ENCODE measurements around the gene DYNC1H1. TPM values are rescaled to one million over a fixed set of nuclear protein-coding genes. Genes with fewer than 3 reads are reported as not detected.
A peak's percentile ranks its signal among the peaks of the same experiment; 100 is the strongest.

The DYNC1H1 gene
- total RNA-seq, 1 experiment from 2014 or later = 361 TPM

DNA sequence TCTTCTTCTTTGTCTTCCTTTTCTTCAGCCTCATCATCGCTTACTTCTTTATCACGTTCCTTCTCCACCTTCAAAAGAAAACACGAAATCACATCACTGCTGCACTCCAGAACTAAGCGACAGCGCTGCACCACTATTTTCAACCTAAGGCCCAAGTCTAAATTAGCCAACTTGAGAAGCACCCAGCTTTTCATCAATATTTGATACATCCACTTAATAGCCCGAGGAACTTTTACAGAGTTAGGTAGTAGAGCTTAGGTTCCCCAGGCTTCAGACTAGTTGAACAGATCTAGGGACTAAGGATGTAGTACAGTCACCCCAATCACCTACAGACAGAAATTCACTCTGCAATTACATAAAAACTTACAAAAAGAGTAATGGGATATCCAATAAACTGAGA lies 120.6 kb downstream of the DYNC1H1 start:
- DNase-seq (ENCODE audit: low read depth, low spot score) (no peak), ATAC-seq (no peak)
- intact Hi-C loops (cut with micrococcal nuclease) = no loop called here
- H3K4me3 ChIP-seq (replicated peaks in 1 of 2; ENCODE audit: low read depth in 1 of 2, low read length in 2 of 2) = peak overlapping the region in 1 of 2 experiments; percentile 85; a peak in 3 of 4 replicates
- CTCF ChIA-PET = no interaction called here
- H3K9me3 ChIP-seq (ENCODE audit: control insufficient read depth in 1 of 2, insufficient read depth in 1 of 2, low read depth in 1 of 2, low read length in 2 of 2) = no peaks in the 10 kb centered on the region
- H3K9me2 ChIP-seq (ENCODE audit: insufficient read depth) = no peaks in the 10 kb centered on the region
- no peaks in the 10 kb centered on the region for H3K27me3 ChIP-seq (ENCODE audit: insufficient read depth, low read length)
- H3K4me1 ChIP-seq (ENCODE audit: control insufficient read depth in 1 of 2, insufficient read depth in 2 of 2, low read length in 2 of 2) = peaks cover 16 to 46% of the 10 kb centered on the region in 2 experiments
- 0 out of 2 replicates have a peak overlapping the region, but pooled peaks have one; percentile 5 for H3K27ac ChIP-seq (ENCODE audit: low read depth, low read length)
- RAD21 ChIA-PET (ENCODE audit: low non-redundant PET in 1 of 2, low total read pairs in 2 of 2, uncharacterized antibody in 2 of 2, unreplicated experiment in 2 of 2) = no interaction called here
- BruUV-seq (replicated peaks) = no TSS peak
- TF ChIP-seq ZNF274 (IDR thresholded peaks at IDR 0.05; ENCODE audit: low read depth, low read length) = no peak
- TF ChIP-seq, protein P1, sequence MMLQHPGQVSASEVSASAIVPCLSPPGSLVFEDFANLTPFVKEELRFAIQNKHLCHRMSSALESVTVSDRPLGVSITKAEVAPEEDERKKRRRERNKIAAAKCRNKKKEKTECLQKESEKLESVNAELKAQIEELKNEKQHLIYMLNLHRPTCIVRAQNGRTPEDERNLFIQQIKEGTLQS (IDR thresholded peaks at IDR 0.05) = no peak
- TF ChIP-seq JUND (IDR thresholded peaks at IDR 0.05) = no peak
- no peak for TF ChIP-seq EGR1 (IDR thresholded peaks at IDR 0.05; ENCODE audit: low read depth)
- TF ChIP-seq EZH2 (IDR thresholded peaks at IDR 0.05) = no peak
- no peak for TF ChIP-seq CEBPB (IDR thresholded peaks at IDR 0.05; ENCODE audit: low read depth)
- TF ChIP-seq SP1 (IDR thresholded peaks at IDR 0.05; ENCODE audit: low read depth) = no peak
- peaks cover 53 to 64% of the 10 kb centered on the region in 2 experiments for H3K36me3 ChIP-seq (ENCODE audit: control insufficient read depth in 1 of 2, insufficient read depth in 2 of 2, low read length in 2 of 2)
- H4K20me1 ChIP-seq (ENCODE audit: insufficient read depth) = peaks cover 49% of the 10 kb centered on the region
- H3K4me2 ChIP-seq (ENCODE audit: low read length) = peak overlapping the region; percentile 86
- POLR2A ChIA-PET = interaction anchor here (1.5 to 3.6 kb wide), 2 partner anchors 10 to 13 kb away, joined by 4 to 13 read pairs; no protein-coding TSS in a partner anchor
- H2AFZ ChIP-seq (ENCODE audit: low read depth, low read length, poor library complexity, severe bottlenecking) = no peak overlapping the region
- H3K9ac ChIP-seq (ENCODE audit: low read length) = peak overlapping the region; percentile 89; the same call in 1 of the 2 replicates
- peaks cover 66% of the 10 kb centered on the region for H3K79me2 ChIP-seq (ENCODE audit: insufficient read depth, low read length)

DNA sequence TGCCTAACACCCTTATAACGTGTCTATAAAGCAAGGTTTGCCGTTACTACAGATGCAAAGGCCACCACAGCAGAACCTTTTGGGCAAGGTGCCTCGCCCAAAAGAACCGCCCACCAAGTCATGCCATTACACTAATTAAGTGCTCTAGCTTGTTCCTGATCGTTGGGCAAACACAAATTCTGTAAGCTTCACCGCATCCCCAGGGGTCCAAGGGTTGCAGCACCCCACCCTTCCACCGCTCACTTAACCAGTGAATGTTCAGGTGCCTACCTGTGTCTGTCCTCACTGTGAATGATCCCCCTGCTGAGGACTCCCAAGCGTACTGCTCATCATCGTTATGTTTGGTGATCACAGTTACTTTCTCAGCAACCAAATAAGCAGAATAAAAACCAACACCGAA lies 121.1 kb downstream of the DYNC1H1 start:
- no peak overlapping the region for H2AFZ ChIP-seq (ENCODE audit: low read depth, low read length, poor library complexity, severe bottlenecking)
- H3K9me2 ChIP-seq (ENCODE audit: insufficient read depth) = no peaks in the 10 kb centered on the region
- H3K36me3 ChIP-seq (ENCODE audit: control insufficient read depth in 1 of 2, insufficient read depth in 2 of 2, low read length in 2 of 2) = peaks cover 48 to 58% of the 10 kb centered on the region in 2 experiments
- H4K20me1 ChIP-seq (ENCODE audit: insufficient read depth) = peaks cover 43% of the 10 kb centered on the region
- H3K79me2 ChIP-seq (ENCODE audit: insufficient read depth, low read length) = peaks cover 64% of the 10 kb centered on the region
- peak overlapping the region; percentile 70 to 85 for H3K4me3 ChIP-seq (replicated peaks in 1 of 2; ENCODE audit: low read depth in 1 of 2, low read length in 2 of 2)
- RAD21 ChIA-PET (ENCODE audit: low non-redundant PET in 1 of 2, low total read pairs in 2 of 2, uncharacterized antibody in 2 of 2, unreplicated experiment in 2 of 2) = no interaction called here
- TF ChIP-seq CEBPB (IDR thresholded peaks at IDR 0.05; ENCODE audit: low read depth) = no peak
- no peak for TF ChIP-seq ZFX (IDR thresholded peaks at IDR 0.05)
- TF ChIP-seq, protein P2, sequence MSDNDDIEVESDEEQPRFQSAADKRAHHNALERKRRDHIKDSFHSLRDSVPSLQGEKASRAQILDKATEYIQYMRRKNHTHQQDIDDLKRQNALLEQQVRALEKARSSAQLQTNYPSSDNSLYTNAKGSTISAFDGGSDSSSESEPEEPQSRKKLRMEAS (IDR thresholded peaks at IDR 0.05) = no peak
- TF ChIP-seq POLR2A (IDR thresholded peaks at IDR 0.05; ENCODE audit: borderline replicate concordance, extremely low read depth, insufficient read depth, insufficient read length) = no peak
- TF ChIP-seq SRF (IDR thresholded peaks at IDR 0.05; ENCODE audit: low read depth) = no peak
- no peak for TF ChIP-seq EZH2phosphoT487 (IDR thresholded peaks at IDR 0.05; ENCODE audit: borderline replicate concordance)
- peaks cover 16 to 46% of the 10 kb centered on the region in 2 experiments for H3K4me1 ChIP-seq (ENCODE audit: control insufficient read depth in 1 of 2, insufficient read depth in 2 of 2, low read length in 2 of 2)
- BruUV-seq (replicated peaks) = no TSS peak
- no peaks in the 10 kb centered on the region for H3K27me3 ChIP-seq (ENCODE audit: insufficient read depth, low read length)
- CTCF ChIA-PET = no interaction called here
- H3K27ac ChIP-seq (ENCODE audit: low read depth, low read length) = peak overlapping the region; percentile 93
- H3K9ac ChIP-seq (ENCODE audit: low read length) = peak overlapping the region; percentile 89
- H3K9me3 ChIP-seq (ENCODE audit: control insufficient read depth in 1 of 2, insufficient read depth in 1 of 2, low read depth in 1 of 2, low read length in 2 of 2) = no peaks in the 10 kb centered on the region
- intact Hi-C loops (cut with micrococcal nuclease) = no loop called here
- H3K4me2 ChIP-seq (ENCODE audit: low read length) = peak overlapping the region; percentile 86
- POLR2A ChIA-PET = interaction anchor here (1.5 to 3.6 kb wide), 2 partner anchors 11 to 14 kb away, joined by 4 to 13 read pairs; no protein-coding TSS in a partner anchor
- ATAC-seq = no peak
- DNase-seq (ENCODE audit: low read depth, low spot score) = no peak

Measured in HCT116 (cell line).